LHCN-M2 (cell line): ENCODE data around the gene DDO. TPM values are rescaled to one million over a fixed set of nuclear protein-coding genes. Genes with fewer than 3 reads are reported as not detected.
"Not testable (repeated sequence)": the region's sequence is repeated elsewhere in the genome, so short reads cannot be mapped to it uniquely, and the experiment has no call there.

ENCODE experiments used
- DNase-seq: peaks from one replicate; pipeline ENCODE4 v3.0.0-alpha.2; 2012; ENCODE audit warnings: low read depth
- total RNA-seq: library from RNA; depleted of rRNA; stranded (reverse); fragments of >200 nt; gene quantifications from 2 replicates; pipeline ENCODE4 v1.2.3, GENCODE V29; 2014

DDO gene
- total RNA-seq, 1 experiment from 2014 or later = 3.3 TPM

GRCh38 chr6:110369066-110369465, 46.3 kb downstream of the DDO start:
- no peak for DNase-seq

- DNase-seq = no peak
Observed at GRCh38 chr6:110368284-110368683, 47.1 kb downstream of the DDO start.

GRCh38 chr6:110367825-110368224, 47.5 kb downstream of the DDO start:
- DNase-seq = no peak

- DNase-seq = no peak
Observed at GRCh38 chr6:110366975-110367374, 48.4 kb downstream of the DDO start.

GRCh38 chr6:110366256-110366655, 49.1 kb downstream of the DDO start:
- DNase-seq = no peak

- DNase-seq = no peak
Observed at GRCh38 chr6:110364364-110365105, 50.8 kb downstream of the DDO start.

GRCh38 chr6:110363748-110364147, 51.6 kb downstream of the DDO start:
- no peak for DNase-seq

GRCh38 chr6:110360676-110361075, 54.7 kb downstream of the DDO start:
- no peak for DNase-seq

GRCh38 chr6:110359556-110359955, 55.8 kb downstream of the DDO start:
- no peak for DNase-seq

GRCh38 chr6:110358553-110359160, 56.7 kb downstream of the DDO start:
- no peak for DNase-seq

GRCh38 chr6:110357664-110358552, 57.5 kb downstream of the DDO start, which contains the start of gene METTL24:
Gene METTL24 (minus strand): TSS chr6:110358349. CDS start chr6:110358272, 77 bp downstream.
- DNase-seq = no peak

GRCh38 chr6:110357298-110357663, 58.1 kb downstream of the DDO start:
- no peak for DNase-seq

GRCh38 chr6:110356778-110357177, 58.6 kb downstream of the DDO start:
- DNase-seq = no peak

- DNase-seq = no peak
Observed at GRCh38 chr6:110355727-110356126, 59.6 kb downstream of the DDO start.

- DNase-seq = no peak
Observed at GRCh38 chr6:110355022-110355421, 60.4 kb downstream of the DDO start.

- no peak for DNase-seq
Observed at GRCh38 chr6:110354153-110354552, 61.2 kb downstream of the DDO start.

GRCh38 chr6:110353457-110354001, 61.8 kb downstream of the DDO start:
- no peak for DNase-seq

GRCh38 chr6:110352563-110353262, 62.7 kb downstream of the DDO start:
- no peak for DNase-seq

- DNase-seq = no peak
Observed at GRCh38 chr6:110351986-110352385, 63.4 kb downstream of the DDO start.

- no peak for DNase-seq
Observed at GRCh38 chr6:110351546-110351945, 63.8 kb downstream of the DDO start.

GRCh38 chr6:110350593-110350992, 64.8 kb downstream of the DDO start:
- not testable (repeated sequence) for DNase-seq
